Activated T-cell treated with anti-CD3 and anti-CD28 coated beads for 48 hours (primary cell): ENCODE results near the gene PSMB3.
A peak's percentile ranks its signal among the peaks of the same experiment; 100 is the strongest.

Experiments
- DNase-seq: peaks from one replicate; pipeline ENCODE4 v3.0.0-alpha.2; 2020; ENCODE audit warnings: low read depth

Gene PSMB3

GRCh38 chr17:38752308-38753070 is at the start of gene PSMB3:
PSMB3 (plus strand) TSS chr17:38752741; CDS start chr17:38752827, 86 bp downstream.
- peak; percentile 95 for DNase-seq

- no peak for DNase-seq
Measured at GRCh38 chr17:38702916-38703741, 49.4 kb upstream of the PSMB3 start.

GRCh38 chr17:38703742-38704605 is 48.6 kb upstream of the PSMB3 start:
- DNase-seq: peak; percentile 85

- peak; percentile 62 for DNase-seq
Measured at GRCh38 chr17:38704606-38705522, 47.7 kb upstream of the PSMB3 start, which contains the start of gene MLLT6. MLLT6 (plus strand) TSS chr17:38705273; CDS start chr17:38705633, 360 bp downstream.

GRCh38 chr17:38705523-38705802 is 47.1 kb upstream of the PSMB3 start:
- no peak for DNase-seq

- DNase-seq: no peak
Measured at GRCh38 chr17:38705803-38706504, 46.6 kb upstream of the PSMB3 start.

GRCh38 chr17:38706505-38707216 is 45.9 kb upstream of the PSMB3 start:
- DNase-seq: no peak

- no peak for DNase-seq
Measured at GRCh38 chr17:38707678-38708351, 44.7 kb upstream of the PSMB3 start.

GRCh38 chr17:38709104-38709820 is 43.3 kb upstream of the PSMB3 start:
- DNase-seq: no peak

GRCh38 chr17:38709864-38710603 is 42.5 kb upstream of the PSMB3 start:
- no peak for DNase-seq

GRCh38 chr17:38710604-38710962 is 42.0 kb upstream of the PSMB3 start:
- no peak for DNase-seq

GRCh38 chr17:38710985-38711384 is 41.6 kb upstream of the PSMB3 start:
- DNase-seq: no peak

- DNase-seq: no peak
Measured at GRCh38 chr17:38711792-38712571, 40.6 kb upstream of the PSMB3 start.

GRCh38 chr17:38712593-38712992 is 39.9 kb upstream of the PSMB3 start:
- DNase-seq: no peak

- DNase-seq: no peak
Measured at GRCh38 chr17:38713456-38714075, 39.0 kb upstream of the PSMB3 start.

- DNase-seq: no peak
Measured at GRCh38 chr17:38715216-38715943, 37.2 kb upstream of the PSMB3 start.
